ENCODE measurements around the gene HDAC9. TPM values are rescaled to one million over a fixed set of nuclear protein-coding genes. Genes with fewer than 3 reads are reported as not detected.
A peak's percentile ranks its signal among the peaks of the same experiment; 100 is the strongest.
"Not testable (repeated sequence)": the region's sequence is repeated elsewhere in the genome, so short reads cannot be mapped to it uniquely, and the experiment has no call there.

Gene HDAC9
- total RNA-seq, 2 donors from 2014 or later, result 4.9 to 12.9 TPM

- TF ChIP-seq POLR2A (IDR thresholded peaks at IDR 0.05), result no peak
- TF ChIP-seq, protein P1, sequence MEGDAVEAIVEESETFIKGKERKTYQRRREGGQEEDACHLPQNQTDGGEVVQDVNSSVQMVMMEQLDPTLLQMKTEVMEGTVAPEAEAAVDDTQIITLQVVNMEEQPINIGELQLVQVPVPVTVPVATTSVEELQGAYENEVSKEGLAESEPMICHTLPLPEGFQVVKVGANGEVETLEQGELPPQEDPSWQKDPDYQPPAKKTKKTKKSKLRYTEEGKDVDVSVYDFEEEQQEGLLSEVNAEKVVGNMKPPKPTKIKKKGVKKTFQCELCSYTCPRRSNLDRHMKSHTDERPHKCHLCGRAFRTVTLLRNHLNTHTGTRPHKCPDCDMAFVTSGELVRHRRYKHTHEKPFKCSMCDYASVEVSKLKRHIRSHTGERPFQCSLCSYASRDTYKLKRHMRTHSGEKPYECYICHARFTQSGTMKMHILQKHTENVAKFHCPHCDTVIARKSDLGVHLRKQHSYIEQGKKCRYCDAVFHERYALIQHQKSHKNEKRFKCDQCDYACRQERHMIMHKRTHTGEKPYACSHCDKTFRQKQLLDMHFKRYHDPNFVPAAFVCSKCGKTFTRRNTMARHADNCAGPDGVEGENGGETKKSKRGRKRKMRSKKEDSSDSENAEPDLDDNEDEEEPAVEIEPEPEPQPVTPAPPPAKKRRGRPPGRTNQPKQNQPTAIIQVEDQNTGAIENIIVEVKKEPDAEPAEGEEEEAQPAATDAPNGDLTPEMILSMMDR (IDR thresholded peaks at IDR 0.05), result no peak
- DNase-seq, result no peak
- WGBS, 2 donors, result 45 to 53% methylated on average over 4 of the region's 4 CpGs
- intact Hi-C loops (cut with DNase I), result no loop called here
- H3K4me3 ChIP-seq, result no peak overlapping the region
- no peaks in the 10 kb centered on the region for H3K36me3 ChIP-seq (replicated peaks in 1 of 2; ENCODE audit: insufficient read depth in 1 of 2, low read depth in 2 of 2)
- ATAC-seq, result no peak
- no peaks in the 10 kb centered on the region for H3K9me3 ChIP-seq
- H3K27ac ChIP-seq, result no peak overlapping the region
- H3K27me3 ChIP-seq, result no peaks in the 10 kb centered on the region
- no peaks in the 10 kb centered on the region for H3K4me1 ChIP-seq
Measured at GRCh38 chr7:19024261-19024660, 528.7 kb downstream of the HDAC9 start.

- ATAC-seq (no peak), DNase-seq (no peak)
- 50 to 61% methylated on average over 1 of the region's 1 CpG for WGBS, 2 donors
- Histone ChIP-seq H3K36me3 (replicated peaks in 1 of 2; ENCODE audit: insufficient read depth in 1 of 2, low read depth in 2 of 2) (no peaks in the 10 kb centered on the region), H3K27me3 (no peaks in the 10 kb centered on the region), H3K9me3 (no peaks in the 10 kb centered on the region), H3K27ac (no peak overlapping the region), H3K4me3 (no peak overlapping the region), H3K4me1 (no peaks in the 10 kb centered on the region)
- TF ChIP-seq, protein P1 (IDR thresholded peaks at IDR 0.05), result no peak
- TF ChIP-seq POLR2A (IDR thresholded peaks at IDR 0.05), result no peak
- intact Hi-C loops (cut with DNase I), result no loop called here
Measured at GRCh38 chr7:19026888-19027287, 531.3 kb downstream of the HDAC9 start.

DNA sequence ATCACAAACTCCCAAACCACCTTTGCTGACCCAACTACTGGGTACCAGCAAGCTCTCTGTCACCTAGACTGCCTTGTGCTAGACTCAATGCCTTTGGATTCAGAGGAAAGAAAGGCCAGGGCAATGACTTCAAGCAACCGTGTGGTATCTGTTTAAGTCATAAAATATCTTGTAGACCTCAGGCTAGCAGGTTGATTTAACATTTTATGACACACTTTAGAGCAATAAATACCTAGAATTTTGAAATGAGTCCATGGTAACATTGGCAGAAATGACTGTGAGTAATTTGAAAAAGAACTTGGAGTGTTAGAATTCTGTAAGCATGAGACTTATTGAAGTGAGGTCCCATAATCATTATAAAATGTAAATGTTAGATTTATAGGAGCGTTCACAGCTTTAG, 534.7 kb downstream of the HDAC9 start:
- no peaks in the 10 kb centered on the region for H3K27me3 ChIP-seq
- no peaks in the 10 kb centered on the region for H3K9me3 ChIP-seq
- H3K36me3 ChIP-seq (replicated peaks in 1 of 2; ENCODE audit: insufficient read depth in 1 of 2, low read depth in 2 of 2), result no peaks in the 10 kb centered on the region
- H3K4me3 ChIP-seq, result no peak overlapping the region
- intact Hi-C loops (cut with DNase I), result no loop called here
- no peak overlapping the region for H3K27ac ChIP-seq
- TF ChIP-seq, protein P1 (IDR thresholded peaks at IDR 0.05), result no peak
- TF ChIP-seq POLR2A (IDR thresholded peaks at IDR 0.05), result no peak
- H3K4me1 ChIP-seq, result no peaks in the 10 kb centered on the region
- WGBS, 2 donors, result 57 to 63% methylated on average over 2 of the region's 2 CpGs
- ATAC-seq (no peak), DNase-seq (no peak)

DNA sequence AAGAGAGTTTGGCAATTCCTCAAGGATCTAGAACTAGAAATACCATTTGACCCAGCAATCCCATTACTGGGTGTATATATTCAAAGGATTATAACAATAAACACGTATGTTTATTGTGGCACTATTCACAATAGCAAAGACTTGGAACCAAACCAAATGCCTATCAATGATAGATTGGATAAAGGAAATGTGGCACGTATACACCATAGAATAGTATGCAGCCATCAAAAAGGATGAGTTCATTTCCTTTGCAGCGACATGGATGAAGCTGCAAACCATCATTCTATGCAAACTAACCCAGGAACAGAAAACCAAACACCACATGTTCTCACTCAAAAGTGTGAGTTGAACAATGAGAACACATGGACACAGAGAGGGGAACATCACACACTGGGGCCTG, 537.4 kb downstream of the HDAC9 start:
- DNase-seq; H3K27me3 ChIP-seq; intact Hi-C loops (cut with DNase I); H3K27ac ChIP-seq; H3K4me1 ChIP-seq; H3K4me3 ChIP-seq; ATAC-seq; H3K9me3 ChIP-seq; H3K36me3 ChIP-seq (replicated peaks in 1 of 2; ENCODE audit: insufficient read depth in 1 of 2, low read depth in 2 of 2): not testable (repeated sequence)
- 66 to 72% methylated on average over 3 of the region's 3 CpGs for WGBS, 2 donors

DNA sequence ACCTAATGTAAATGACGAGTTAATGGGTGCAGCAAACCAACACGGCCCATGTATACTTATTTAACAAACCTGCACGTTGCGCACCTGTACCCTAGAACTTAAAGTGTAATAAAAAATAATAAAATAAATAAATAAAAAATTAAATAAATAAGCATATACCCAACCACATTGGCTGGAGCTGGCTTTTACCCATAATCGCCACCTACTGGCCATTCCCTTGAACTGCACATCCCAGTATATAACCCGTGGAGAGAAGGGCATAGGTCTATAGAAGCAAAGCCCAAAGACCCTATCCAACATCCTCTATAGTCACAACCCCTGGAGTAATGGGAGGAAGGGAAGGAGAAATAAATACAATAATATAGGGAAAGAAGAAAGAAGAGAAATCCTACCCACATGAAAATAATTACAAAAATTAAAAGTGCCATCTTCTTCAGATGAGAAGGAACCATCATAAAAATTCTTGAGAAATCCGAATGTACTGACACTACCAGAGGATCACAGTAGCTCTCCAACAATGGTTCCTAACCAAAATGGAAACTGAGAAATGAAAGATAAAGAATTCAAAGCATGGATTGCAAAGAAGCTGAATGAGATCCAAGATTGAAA, 556.3 kb downstream of the HDAC9 start:
- Histone ChIP-seq H3K4me3 (no peak overlapping the region), H3K4me1 (no peaks in the 10 kb centered on the region), H3K27ac (no peak overlapping the region), H3K36me3 (replicated peaks in 1 of 2; ENCODE audit: insufficient read depth in 1 of 2, low read depth in 2 of 2) (no peaks in the 10 kb centered on the region), H3K9me3 (no peaks in the 10 kb centered on the region), H3K27me3 (no peaks in the 10 kb centered on the region)
- 50 to 57% methylated on average over 7 of the region's 7 CpGs for WGBS, 2 donors
- DNase-seq, result peak; percentile 16 to 50 (median 36)
- no peak for TF ChIP-seq POLR2A (IDR thresholded peaks at IDR 0.05)
- TF ChIP-seq, protein P1 (IDR thresholded peaks at IDR 0.05), result peak; percentile 13 to 89 (median 60)
- intact Hi-C loops (cut with DNase I), result no loop called here
- no peak for ATAC-seq

Small RNA genes lying within 50 kb of the gene (small RNA-seq; reads per million reads assigned to genes)
- gene RN7SKP266, result not detected
